GM15510 (cell line): ENCODE results near the gene RTL10.

Experiments
- POLR2A ChIP-seq: IDR thresholded peaks from 3 replicates; pipeline ENCODE4 v1.6.1; 2011; ENCODE audit warnings: borderline replicate concordance; ENCODE audit not compliant: insufficient read length; ENCODE audit errors: extremely low read depth

The RTL10 gene

DNA sequence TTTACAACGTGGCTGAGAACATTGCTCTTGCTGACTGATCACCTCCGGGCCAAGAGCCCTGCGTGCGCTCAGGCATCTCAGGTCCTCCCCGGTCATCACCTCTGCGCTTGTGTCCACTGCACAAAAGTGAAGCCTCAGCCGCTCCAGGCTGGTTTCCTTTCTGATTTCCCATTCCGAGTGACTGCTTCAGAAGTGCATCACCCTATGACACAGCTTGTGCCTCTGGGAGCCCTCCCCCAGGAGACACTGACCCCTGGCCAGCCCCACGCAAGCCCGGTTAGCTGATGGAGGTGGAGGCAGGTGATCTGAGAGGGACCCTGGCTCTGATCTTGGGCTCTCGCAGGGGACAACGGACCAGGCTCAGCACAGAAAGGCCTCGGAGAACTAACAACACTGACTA lies 38.3 kb upstream of the RTL10 start:
- no peak for TF ChIP-seq POLR2A

DNA sequence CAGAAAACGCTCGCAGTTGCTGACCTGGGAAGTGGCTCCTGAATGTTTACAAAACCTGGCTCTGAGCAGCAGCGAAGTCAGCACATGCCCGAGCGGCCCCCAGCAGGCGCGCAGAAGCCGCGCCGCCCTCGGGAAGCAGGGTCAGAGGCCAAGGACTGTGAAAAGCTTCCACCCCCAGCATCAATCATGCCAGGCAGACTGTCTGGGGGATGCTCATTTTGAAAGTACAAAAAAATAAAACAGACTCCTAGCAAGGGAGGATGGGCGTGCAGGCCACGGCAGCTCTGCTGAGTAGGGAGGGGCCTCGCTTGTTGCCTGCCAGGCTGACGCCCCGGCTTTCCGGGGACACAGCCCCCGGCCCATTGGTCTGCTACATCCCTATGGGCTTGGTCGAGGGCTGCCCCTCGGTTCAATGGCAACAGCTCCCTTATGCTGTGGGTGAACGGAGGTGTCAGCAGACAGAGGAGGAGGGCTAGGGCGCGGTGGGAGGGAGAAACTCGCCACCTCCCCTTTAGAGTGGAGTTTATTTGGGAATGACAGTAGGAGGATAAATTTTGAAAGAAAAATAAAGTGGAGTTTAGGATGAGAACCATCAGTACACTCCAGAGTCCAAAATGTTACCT lies 37.7 kb upstream of the RTL10 start:
- no peak for TF ChIP-seq POLR2A

DNA sequence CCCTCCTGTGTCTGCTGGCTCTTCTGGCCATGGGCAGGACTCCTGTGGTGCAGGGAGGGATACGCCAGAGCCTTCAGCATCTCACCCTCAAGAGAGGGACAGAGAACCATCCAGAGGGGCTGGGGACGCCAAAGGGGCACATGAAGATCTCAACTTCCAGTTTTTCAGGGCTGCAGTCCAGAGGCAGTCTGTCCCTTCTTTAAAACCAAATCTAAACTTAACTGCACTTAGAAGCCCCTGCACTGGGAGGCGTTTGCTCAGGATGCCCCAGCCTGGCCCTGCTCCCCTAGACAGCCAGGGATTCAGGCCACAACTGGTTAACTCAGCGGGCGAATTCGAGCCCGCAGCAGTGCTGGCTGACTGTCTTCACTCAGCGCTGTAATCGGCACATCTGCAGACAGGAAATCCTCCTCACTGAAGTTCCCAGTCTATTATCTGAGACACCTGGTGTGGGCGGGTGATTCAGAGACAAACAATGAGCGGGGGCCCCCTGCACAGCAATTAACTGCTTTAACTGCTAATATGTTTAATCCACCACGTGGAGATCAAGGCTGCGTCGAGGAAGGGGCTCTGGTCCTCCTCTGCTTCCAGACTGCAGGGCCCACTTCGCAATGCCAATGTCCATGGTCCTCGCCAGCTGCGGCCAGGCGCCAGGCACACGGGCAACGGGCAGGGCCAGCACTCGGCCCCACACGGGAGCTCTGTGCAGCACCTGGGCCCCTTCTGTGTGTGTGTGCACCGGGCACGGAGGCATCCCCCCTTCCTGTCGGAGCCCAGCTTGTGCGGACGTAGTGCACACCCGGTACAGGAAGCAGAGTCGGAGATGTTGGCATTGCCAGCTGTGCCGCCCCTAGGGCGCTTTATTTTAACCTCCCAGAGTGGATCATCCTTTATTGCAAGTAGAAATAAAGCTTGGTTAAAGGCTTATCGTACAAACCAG lies 36.9 kb upstream of the RTL10 start:
- TF ChIP-seq POLR2A, result no peak

DNA sequence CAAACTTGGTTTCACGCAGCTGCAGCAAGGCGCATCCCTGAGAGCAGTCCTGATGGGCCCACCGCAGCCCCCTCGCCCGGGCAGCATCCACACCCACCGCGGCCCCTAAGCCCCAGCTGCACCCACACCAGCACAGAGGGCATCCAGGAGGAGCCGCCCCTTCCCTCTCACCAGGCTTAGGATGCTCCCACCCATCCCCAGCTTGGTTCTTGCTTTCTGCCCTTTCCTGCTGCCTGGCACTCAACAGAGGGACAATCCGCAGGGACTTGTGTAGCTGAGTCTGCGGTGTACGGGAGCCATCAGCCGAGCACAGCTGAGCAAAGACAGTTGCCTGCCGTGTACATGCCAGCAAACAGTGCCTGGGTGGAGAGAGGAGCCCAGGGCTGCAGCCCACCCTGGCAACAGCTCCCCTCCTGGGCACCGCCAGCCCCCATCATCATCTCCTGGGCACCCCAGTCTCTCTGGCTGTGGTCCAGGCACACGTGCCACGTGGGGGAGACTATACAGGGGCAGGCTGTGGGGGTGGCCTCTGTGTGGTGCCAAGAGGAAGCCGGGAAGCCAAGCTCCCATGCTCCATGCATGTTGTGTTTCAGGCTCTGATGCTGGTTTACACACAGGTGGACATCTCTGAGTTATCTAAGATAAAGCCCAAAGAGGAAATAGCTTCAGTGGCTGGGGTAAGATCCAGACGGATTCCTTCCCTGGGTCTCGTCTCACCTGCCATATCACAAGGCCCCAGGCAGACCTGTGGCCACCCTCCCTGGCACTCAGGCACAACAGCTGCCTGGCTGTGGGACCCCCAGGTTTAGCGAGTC lies 36.0 kb upstream of the RTL10 start:
- TF ChIP-seq POLR2A, result no peak

DNA sequence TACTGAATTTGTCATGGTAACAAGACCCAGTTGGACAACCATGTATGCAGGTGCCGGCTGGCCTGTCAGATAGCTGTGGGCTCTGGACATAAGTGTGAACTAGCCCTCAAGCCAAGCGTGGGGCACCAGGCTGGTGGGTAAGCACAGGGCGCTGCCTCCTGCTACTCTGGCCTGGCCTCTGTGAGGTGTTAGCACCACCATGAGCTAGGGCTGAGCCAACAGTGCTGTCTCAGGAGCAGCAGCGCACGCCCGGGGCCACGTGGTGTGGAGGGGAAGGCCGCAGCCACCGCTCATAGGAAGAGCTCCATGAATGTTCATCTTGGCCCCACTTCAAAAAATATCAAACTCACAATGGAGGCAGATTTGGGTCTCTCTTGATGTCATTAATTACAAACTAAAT lies 35.3 kb upstream of the RTL10 start:
- TF ChIP-seq POLR2A, result no peak

DNA sequence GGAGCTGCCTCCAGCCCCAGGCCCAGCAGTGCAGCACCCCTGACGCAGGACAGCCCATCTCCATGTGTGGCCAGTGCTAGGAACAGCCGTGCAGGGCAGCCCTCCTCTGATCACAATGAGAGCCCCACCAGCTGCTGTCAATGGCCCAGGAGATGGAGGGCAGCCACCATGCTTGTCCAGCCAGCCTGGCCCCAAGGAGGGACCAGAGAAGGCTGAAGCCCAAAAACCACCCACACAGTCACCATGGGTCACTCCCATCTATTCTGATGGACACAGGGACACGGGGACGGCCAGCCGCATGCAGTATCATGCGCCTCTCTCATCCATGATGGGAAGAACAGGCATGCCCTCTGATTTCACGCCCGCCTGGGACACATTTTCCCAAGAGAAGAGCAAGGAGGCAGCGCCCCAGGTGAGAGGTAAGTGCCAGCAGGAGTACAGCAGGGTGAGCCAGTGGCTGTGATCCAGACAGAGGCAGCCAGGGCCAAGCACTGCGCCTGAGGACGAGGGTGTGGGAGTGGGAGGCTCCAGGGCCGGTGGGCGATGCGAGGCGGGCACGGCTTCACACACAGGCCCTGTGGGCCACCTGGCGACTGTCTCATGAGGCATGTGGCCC lies 33.6 kb upstream of the RTL10 start:
- TF ChIP-seq POLR2A, result no peak

DNA sequence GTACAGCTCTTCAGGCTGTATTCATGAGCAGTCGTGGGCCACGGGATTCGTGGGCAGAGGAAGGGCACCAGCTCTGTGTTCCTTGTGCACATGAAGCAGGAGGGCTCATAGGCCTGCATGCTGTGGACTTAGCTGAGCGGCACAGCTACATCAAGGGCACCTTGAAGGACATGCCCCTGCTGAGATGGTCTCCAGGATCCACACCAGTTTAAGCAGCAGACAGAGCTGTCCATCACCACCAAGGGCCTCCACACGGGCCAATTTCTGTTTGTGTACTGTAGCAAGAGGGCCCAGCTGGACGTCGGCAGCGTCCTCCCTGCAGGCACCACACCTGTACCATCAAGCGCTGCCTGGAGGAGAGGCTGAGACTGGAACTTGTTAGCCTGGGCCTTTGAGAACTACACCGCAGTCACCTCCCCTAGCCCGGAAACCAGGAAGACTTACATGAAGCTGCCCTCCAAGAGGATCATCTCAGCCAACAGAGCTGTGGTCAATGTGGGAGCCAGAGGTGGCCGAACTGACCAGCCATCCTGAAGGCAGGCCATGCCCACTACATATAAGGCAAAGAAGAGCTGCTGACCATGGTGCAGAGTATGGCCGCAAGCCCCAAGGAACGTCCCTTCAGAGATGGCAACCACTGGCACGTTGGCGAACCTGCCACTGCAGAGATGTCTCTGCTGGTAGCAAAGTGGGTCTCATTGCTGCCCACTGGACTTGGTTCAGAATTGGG lies 32.7 kb upstream of the RTL10 start:
- TF ChIP-seq POLR2A, result no peak

DNA sequence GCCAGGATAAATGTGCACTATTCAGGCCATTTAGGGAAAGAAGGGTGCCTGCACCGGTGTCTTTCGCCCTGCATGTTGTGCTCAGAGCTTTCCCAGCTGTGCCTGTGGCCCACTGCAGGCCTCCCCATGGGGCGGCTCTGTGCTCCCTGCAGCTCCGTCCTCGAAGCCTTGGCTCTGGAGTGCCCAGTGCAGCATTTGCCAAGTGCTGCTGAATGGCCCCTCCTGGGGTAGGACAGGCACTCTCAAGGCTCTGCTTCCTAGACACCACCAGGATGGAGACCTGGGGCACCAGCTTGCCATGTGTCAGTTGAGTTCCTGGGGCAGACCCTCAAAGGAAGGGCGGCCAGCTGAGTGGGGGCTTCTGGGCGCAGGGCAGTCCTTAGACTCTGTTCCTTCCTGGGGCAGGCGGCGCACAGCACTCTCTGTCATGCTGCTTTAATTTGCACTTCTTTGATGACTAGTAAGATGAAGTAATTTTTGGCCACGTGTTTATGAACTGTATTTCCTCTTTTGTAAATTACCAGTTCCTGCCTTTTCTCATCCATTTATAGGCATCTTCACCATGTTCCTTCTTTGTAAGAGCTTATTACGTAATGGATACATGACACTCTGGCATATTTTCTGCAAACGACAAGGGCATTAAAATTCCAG lies 32.1 kb upstream of the RTL10 start:
- no peak for TF ChIP-seq POLR2A

- no peak for TF ChIP-seq POLR2A
Measured at GRCh38 chr22:19885841-19886592, 31.3 kb upstream of the RTL10 start.

DNA sequence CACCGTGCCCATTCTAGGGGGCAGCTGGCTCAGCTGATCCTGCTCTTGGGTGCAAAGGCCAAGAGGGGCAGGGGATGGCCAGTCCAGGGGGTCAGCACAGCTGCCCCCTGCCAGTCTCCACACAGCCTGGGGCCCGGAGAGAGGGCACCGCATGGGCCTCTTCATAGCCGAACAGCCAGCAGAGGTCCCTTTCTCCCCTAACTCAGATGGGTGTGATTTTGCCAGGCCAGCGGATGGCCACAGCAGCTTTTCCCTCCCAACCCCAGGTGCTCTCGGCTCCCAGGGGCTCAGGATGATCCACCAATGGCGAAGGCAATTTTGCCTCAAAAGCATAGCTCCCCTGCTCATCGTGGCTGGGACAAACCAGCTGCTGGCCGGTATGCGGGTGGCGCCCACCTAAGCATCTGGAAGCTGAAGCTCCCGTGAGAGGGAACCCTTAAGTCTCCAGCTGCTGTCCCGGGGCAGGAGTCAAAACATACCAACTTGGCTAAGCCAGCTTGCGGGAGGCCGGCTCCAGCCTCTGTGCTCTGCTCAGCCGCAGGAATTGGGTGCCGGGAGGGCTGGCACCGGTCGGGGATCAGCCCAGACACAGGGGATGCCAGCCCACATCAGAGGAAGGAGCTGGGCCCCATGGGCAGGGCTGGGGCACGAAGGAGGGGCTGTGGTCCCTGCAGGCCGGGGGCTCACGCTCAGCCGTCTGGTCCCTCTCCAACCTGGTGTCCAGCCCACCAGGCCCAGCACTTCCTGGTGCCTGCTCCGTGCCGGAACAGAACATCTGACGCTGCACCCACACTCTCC lies 30.5 kb upstream of the RTL10 start:
- TF ChIP-seq POLR2A, result no peak

GRCh38 chr22:19884161-19884953 lies 29.7 kb upstream of the RTL10 start:
- TF ChIP-seq POLR2A, result no peak
